OCI-LY3 (cell line): ENCODE data around the gene OR5W2.
A peak's percentile ranks its signal among the peaks of the same experiment; 100 is the strongest.

Experiments used
- EZH2phosphoT487 ChIP-seq: fragments of 200-600 bp; shearing (Covaris generic); IDR thresholded peaks from 2 replicates; pipeline ENCODE4 v1.6.1; 2018; ENCODE audit warnings: antibody characterized with exemption, mixed run types, low read depth
- TF ChIP-seq, protein P1 (sequence below): fragments of 200-600, 300-600 bp; sonication (generic); IDR thresholded peaks from 2 replicates; pipeline ENCODE4 v1.5.1; 2014; ENCODE audit warnings: antibody characterized with exemption, low read length, low read depth

- TF ChIP-seq, protein P1, sequence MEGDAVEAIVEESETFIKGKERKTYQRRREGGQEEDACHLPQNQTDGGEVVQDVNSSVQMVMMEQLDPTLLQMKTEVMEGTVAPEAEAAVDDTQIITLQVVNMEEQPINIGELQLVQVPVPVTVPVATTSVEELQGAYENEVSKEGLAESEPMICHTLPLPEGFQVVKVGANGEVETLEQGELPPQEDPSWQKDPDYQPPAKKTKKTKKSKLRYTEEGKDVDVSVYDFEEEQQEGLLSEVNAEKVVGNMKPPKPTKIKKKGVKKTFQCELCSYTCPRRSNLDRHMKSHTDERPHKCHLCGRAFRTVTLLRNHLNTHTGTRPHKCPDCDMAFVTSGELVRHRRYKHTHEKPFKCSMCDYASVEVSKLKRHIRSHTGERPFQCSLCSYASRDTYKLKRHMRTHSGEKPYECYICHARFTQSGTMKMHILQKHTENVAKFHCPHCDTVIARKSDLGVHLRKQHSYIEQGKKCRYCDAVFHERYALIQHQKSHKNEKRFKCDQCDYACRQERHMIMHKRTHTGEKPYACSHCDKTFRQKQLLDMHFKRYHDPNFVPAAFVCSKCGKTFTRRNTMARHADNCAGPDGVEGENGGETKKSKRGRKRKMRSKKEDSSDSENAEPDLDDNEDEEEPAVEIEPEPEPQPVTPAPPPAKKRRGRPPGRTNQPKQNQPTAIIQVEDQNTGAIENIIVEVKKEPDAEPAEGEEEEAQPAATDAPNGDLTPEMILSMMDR, result peak; percentile 30; the same call in 1 of the 2 replicates
- TF ChIP-seq EZH2phosphoT487, result no peak
Measured at GRCh38 chr11:55949330-55949729, 34.9 kb upstream of the OR5W2 start.
